ENCODE results near the gene ANKRD55. TPM values are rescaled to one million over a fixed set of nuclear protein-coding genes. Genes with fewer than 3 reads are reported as not detected.

Gene ANKRD55
- total and polyA plus RNA-seq, 10 donors: 0.42 to 9.0 (median 2.3) TPM

DNA sequence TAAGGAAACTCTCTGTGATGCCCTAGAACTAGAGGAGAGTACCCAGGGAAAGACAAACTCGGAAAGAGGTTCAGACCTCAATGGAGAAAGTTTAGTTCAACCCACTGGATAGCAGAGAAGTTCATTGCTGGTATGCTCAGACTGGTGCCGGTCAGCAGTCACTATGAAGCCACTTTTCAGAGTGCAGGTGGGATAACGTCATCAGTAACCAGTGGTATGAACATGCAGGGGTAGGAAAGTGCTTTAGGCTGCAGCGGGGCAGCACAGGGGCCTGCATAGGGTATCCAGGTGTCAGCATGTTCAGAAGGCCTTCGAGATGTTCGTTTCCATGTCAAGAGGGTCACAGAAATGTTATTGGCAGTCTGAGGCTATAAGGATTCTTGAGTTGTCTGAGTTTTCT is 20.8 kb upstream of the ANKRD55 start:
- no peak overlapping the region for H3K4me3 ChIP-seq
- intact Hi-C loops (cut with DNase I; ENCODE audit: low total_unique reads): no loop called here

DNA sequence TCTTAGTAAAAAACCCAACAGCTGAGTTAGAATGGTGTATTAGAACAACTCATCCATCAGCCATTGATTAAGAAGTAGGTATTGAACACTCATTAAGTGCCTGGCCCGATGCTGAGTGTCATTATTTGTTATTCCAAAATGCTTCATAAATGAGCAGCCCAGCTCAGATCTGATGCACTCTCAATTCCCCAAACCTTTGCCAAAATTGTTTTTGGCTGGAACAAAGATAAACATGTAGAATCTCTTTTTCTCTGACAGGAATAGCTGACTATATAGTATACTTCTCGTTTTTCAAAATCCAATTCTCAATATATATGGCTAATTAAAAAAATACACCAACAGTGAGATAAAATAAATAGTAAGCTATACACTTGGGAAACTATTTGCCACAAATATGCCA is 20.0 kb upstream of the ANKRD55 start:
- intact Hi-C loops (cut with DNase I; ENCODE audit: low total_unique reads): no loop called here
- TF ChIP-seq POLR2A (IDR thresholded peaks at IDR 0.05): no peak
- TF ChIP-seq, protein P1, sequence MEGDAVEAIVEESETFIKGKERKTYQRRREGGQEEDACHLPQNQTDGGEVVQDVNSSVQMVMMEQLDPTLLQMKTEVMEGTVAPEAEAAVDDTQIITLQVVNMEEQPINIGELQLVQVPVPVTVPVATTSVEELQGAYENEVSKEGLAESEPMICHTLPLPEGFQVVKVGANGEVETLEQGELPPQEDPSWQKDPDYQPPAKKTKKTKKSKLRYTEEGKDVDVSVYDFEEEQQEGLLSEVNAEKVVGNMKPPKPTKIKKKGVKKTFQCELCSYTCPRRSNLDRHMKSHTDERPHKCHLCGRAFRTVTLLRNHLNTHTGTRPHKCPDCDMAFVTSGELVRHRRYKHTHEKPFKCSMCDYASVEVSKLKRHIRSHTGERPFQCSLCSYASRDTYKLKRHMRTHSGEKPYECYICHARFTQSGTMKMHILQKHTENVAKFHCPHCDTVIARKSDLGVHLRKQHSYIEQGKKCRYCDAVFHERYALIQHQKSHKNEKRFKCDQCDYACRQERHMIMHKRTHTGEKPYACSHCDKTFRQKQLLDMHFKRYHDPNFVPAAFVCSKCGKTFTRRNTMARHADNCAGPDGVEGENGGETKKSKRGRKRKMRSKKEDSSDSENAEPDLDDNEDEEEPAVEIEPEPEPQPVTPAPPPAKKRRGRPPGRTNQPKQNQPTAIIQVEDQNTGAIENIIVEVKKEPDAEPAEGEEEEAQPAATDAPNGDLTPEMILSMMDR (IDR thresholded peaks at IDR 0.05 in 8 of 11, conservative IDR thresholded peaks at IDR 0.05 in 3 of 11): no peak
- no peak for TF ChIP-seq POLR2AphosphoS5 (IDR thresholded peaks at IDR 0.05)
- H3K9me3 ChIP-seq: peaks cover 0 to 7% (median 0%) of the 10 kb centered on the region in 8 donors
- H3K4me1 ChIP-seq: peaks cover 0 to 11% (median 0%) of the 10 kb centered on the region in 6 donors
- no peaks in the 10 kb centered on the region for H3K27me3 ChIP-seq (replicated peaks in 1 of 7)
- no peak overlapping the region for H3K27ac ChIP-seq
- H3K36me3 ChIP-seq: no peaks in the 10 kb centered on the region
- WGBS, 5 donors: 71 to 92% (median 87%) methylated on average over 2 of the region's 2 CpGs
- H3K4me3 ChIP-seq: no peak overlapping the region
- DNase-seq: no peak

More for the DNA sequence above, 20.8 kb upstream of the ANKRD55 start:
- H3K4me1 ChIP-seq: peaks cover 0 to 11% (median 0%) of the 10 kb centered on the region in 6 donors
- WGBS, 5 donors: 87 to 95% (median 93%) methylated on average over 6 of the region's 6 CpGs
- no peak overlapping the region for H3K27ac ChIP-seq
- H3K9me3 ChIP-seq: peaks cover 0 to 5% (median 0%) of the 10 kb centered on the region in 8 donors
- H3K27me3 ChIP-seq (replicated peaks in 1 of 7): no peaks in the 10 kb centered on the region
- TF ChIP-seq POLR2A (IDR thresholded peaks at IDR 0.05) (no peak), POLR2AphosphoS5 (IDR thresholded peaks at IDR 0.05) (no peak)
- TF ChIP-seq, protein P1 (IDR thresholded peaks at IDR 0.05 in 8 of 11, conservative IDR thresholded peaks at IDR 0.05 in 3 of 11): no peak
- H3K36me3 ChIP-seq: no peaks in the 10 kb centered on the region
- DNase-seq: no peak

DNA sequence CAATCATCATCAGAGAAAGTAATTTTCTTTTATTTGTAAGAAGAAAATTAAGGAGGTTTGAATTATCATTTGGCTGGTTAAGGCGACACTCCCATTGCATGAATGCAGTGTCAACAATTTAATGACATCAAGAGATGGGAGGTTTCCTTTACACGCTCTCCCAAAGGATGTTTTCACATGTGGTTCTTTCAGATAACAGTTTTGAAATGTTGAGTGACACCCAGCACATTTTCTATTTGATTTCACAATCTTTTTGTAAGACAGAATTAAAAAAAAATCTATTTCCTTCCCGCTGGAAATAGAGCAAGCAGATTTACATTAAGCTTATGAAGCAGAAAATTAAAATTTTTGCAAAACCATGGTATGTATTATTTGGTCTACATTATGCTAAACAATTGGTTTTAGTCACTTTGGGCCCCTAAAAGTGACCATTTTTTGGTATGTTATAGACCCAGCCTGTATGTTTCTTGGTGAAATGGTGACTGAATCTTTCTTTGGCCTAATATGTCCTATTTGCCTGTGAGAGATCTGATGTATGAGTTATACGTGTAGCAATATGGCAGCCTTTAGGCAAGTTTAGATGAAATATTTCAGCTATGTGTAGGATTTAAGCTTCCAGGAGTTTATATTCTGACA is 18.9 kb upstream of the ANKRD55 start:
- peaks cover 0 to 7% (median 0%) of the 10 kb centered on the region in 8 donors for H3K9me3 ChIP-seq
- H3K27me3 ChIP-seq (replicated peaks in 1 of 7): no peaks in the 10 kb centered on the region
- no peak for DNase-seq
- 45 to 67% (median 53%) methylated on average over 4 of the region's 4 CpGs for WGBS, 5 donors
- peaks cover 0 to 11% (median 0%) of the 10 kb centered on the region in 6 donors for H3K4me1 ChIP-seq
- no peaks in the 10 kb centered on the region for H3K36me3 ChIP-seq
- H3K27ac ChIP-seq: no peak overlapping the region
- intact Hi-C loops (cut with DNase I; ENCODE audit: low total_unique reads): no loop called here
- TF ChIP-seq POLR2A (IDR thresholded peaks at IDR 0.05): no peak
- TF ChIP-seq POLR2AphosphoS5 (IDR thresholded peaks at IDR 0.05): no peak
- TF ChIP-seq, protein P1 (IDR thresholded peaks at IDR 0.05 in 8 of 11, conservative IDR thresholded peaks at IDR 0.05 in 3 of 11): no peak
- no peak overlapping the region for H3K4me3 ChIP-seq

DNA sequence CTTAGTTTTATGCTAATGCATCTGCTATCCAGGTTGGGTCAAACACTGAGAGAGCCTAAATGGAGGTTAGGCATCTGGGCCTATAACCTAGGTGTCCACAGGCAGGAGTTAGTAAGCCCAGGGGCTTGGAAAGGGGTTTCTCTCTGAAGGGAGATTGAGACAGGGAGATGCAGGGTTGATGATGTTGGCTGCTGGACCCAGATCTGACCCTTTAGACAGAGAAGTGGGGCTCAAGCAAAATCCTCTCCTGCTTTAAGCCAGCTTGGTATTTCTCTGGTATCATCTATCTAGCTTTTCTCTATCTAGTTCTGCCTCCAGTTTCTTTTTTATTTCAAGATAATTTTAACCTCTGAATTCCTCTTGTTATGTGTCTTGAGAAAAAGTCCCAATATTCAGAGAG is 18.3 kb upstream of the ANKRD55 start:
- TF ChIP-seq, protein P1 (IDR thresholded peaks at IDR 0.05 in 8 of 11, conservative IDR thresholded peaks at IDR 0.05 in 3 of 11): no peak
- no peak for TF ChIP-seq POLR2A (IDR thresholded peaks at IDR 0.05)
- TF ChIP-seq POLR2AphosphoS5 (IDR thresholded peaks at IDR 0.05): no peak
- no peak overlapping the region for H3K27ac ChIP-seq
- no peak overlapping the region for H3K4me3 ChIP-seq
- no peaks in the 10 kb centered on the region for H3K36me3 ChIP-seq
- DNase-seq: no peak
- H3K27me3 ChIP-seq (replicated peaks in 1 of 7): no peaks in the 10 kb centered on the region
- H3K4me1 ChIP-seq: peaks cover 0 to 11% (median 0%) of the 10 kb centered on the region in 6 donors
- intact Hi-C loops (cut with DNase I; ENCODE audit: low total_unique reads): no loop called here
- H3K9me3 ChIP-seq: peaks cover 0 to 7% (median 0%) of the 10 kb centered on the region in 8 donors
